Activated CD4-positive, alpha-beta T cell treated with anti-CD3 and anti-CD28 coated beads, Interleukin-2, amount 50 U/mL, for 4 hours (primary cell): ENCODE data around the gene SAMHD1.
"Not testable (repeated sequence)": the region's sequence is repeated elsewhere in the genome, so short reads cannot be mapped to it uniquely, and the experiment has no call there.

Experiments used
- DNase-seq, 2 experiments: peaks; one replicate each; pipeline ENCODE4 v3.0.0-alpha.2; 2020

Gene SAMHD1

GRCh38 chr20:36850759-36851158 lies 100.7 kb downstream of the SAMHD1 start:
- no peak for DNase-seq

- no peak for DNase-seq
Measured at GRCh38 chr20:36849333-36850065, 102.0 kb downstream of the SAMHD1 start.

GRCh38 chr20:36848677-36849076 lies 102.8 kb downstream of the SAMHD1 start:
- no peak for DNase-seq

- DNase-seq, result no peak
Measured at GRCh38 chr20:36848078-36848660, 103.3 kb downstream of the SAMHD1 start.

GRCh38 chr20:36847710-36848040 lies 103.8 kb downstream of the SAMHD1 start:
- DNase-seq, result no peak

GRCh38 chr20:36847009-36847709 lies 104.3 kb downstream of the SAMHD1 start:
- no peak for DNase-seq

GRCh38 chr20:36845288-36845971 lies 106.1 kb downstream of the SAMHD1 start:
- no peak for DNase-seq

- DNase-seq, result not testable (repeated sequence)
Measured at GRCh38 chr20:36841030-36841429, 110.5 kb downstream of the SAMHD1 start.
